NCI-H2227 treated with DMSO at 0.1 percent for 48 hours (cell line): Measurements from ENCODE around the gene VSIG8.

ENCODE experiments used
- DNase-seq: peaks from one replicate; lab custom pipeline; 2025; lab: John Stamatoyannopoulos, UW

Gene VSIG8

DNA sequence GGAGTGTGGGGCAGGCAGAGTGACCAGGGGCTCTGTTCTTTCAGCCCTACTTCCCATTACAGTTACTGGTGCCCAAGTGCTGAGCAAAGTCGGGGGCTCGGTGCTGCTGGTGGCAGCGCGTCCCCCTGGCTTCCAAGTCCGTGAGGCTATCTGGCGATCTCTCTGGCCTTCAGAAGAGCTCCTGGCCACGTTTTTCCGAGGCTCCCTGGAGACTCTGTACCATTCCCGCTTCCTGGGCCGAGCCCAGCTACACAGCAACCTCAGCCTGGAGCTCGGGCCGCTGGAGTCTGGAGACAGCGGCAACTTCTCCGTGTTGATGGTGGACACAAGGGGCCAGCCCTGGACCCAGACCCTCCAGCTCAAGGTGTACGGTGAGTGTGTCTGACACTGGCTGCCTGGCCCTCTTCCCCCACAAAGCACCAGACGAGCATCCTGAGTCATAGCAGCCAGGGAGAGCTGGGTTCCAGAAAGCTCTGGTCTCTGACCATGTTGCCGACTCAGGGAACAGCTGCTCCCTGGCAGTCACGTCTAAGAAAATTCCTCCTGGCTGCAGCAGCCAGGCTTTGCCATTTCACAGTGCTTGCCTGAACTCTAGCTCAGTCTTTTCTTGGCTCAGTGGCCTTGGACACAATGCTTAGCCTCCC lies 32.5 kb downstream of the VSIG8 start:
- DNase-seq, result no peak

DNA sequence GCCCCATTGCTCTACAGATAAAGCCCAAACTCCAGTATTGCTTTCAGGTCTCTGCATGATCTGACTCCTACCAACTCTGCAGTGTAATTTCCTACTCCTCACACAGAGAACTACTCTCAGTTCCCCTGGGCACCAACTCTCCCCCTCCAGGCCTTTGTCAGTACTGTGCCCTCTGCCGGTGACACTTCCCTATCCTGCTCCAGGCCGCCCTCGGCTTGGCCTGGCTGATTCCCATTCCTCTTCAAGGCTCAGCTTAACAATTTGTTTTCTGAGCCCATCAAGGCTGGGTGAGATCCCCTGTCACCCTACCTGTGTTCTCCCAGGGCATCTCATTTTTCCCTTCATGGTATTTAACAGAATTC lies 33.2 kb downstream of the VSIG8 start:
- DNase-seq, result no peak

DNA sequence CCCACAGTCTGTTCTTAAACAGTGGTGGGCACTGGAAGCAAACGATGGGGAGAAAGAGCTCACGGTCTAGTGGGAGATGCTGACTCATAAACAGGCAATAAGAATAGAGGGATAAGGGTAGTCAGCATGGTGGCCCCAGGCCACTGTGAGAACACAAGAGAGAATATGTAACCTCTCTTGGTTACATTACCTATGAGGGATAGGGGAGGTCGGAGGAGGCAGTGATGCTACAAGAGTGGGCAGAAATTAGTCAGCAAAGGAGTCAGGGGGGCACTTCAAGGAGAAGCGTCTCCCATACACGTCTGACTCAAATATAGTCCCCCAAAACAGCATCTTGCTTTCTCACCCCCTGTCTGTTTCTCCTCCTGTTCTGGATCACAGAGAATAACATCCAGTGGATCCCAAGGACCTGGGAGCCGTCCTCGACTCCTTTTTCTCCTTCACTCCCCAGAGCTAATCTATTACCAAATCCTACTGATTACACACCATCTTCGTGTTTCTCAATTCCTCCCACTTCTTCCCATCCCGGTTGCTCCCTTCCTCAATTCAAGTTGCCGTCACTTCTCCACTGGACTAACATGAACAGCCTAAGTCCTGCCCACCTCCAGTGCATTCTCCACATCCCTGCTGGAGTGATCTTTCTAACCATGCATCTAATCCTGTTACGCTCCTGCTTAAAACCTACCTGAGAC lies 33.7 kb downstream of the VSIG8 start:
- DNase-seq, result no peak

DNA sequence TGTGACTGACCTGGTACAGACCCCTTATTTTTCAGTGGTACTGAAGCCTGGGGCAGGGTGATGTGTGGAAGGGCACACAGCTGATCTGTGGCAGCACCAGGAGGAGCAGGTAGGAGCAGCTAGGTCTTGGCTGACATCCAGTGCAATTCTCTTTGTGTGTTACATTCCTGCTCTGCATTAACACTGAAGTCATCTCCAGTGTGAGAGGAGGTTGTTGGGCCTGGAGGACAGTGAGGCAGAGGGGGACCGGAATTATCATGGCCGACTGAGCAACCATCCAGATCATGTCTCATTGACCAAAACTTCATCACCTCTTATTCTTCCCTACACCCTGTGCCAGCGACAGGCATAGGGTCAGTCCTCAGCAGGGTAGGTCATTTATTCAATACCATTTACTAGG lies 34.3 kb downstream of the VSIG8 start:
- DNase-seq, result no peak

DNA sequence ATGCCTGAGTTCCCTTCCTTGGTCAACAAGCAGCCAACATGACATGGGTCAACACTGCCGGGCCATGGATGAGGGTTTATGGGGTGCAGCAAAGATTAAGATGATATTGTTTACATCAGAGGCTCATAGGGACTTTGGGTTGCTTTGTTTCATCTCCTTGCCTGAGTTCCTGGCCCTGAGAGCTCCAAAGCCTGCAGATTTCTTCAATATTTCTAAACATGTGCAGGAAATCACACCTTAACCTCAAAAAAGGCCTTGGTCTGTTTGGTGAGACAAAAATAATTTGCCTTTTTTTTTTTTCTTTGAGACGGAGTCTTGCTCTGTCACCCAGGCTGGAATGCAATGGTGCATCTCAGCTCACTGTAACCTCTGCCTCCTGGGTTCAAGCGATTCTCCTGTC lies 34.9 kb downstream of the VSIG8 start:
- DNase-seq, result no peak

DNA sequence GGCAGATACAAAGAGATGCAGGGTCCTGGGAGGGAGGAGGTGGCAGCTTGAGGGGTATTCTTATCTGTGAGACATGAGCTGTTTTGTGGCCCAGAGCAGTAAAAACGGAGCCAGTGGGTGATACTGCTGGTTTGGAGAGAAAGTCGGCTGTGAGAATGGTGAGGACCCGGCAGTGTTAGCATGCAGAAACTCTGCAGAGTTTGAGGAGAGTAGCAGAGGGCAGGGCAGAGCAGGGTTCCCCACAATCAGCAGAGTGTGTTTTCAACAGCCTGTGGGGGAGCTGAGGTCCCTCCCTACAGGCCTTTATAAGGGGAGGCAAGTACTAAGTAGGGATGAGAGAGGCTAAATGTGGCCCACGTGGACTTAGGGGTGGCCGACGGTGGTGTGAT lies 35.4 kb downstream of the VSIG8 start:
- DNase-seq, result no peak

DNA sequence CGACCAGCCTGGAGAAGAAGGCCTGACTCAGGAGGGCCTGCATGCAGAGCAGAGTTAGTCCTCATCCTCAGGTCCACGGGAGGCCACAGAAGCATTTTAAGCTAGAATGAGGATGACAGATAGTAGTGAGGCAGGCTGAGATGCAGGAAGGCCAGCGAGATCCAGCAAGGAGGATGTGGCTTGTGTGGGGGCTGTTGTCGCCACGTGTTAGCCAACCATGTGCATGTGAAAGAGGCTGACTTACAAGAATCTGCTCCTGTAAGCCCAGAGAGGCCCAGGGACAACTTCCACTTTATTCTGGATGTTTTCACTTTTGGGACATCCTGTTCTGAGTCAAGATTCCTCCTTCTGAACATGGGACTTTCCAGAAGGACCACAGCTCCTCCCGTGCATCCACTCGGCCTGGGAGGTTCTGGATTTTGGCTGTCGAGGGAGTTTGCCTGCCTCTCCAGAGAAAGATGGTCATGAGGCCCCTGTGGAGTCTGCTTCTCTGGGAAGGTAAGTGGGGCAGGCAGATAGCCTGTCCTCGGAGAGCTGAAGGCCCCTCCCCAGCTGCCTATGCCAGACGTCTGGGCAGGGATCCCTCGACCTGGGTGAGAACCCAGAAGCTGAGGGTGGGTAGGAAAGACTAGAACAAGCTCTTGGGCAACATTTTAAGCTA lies 35.9 kb downstream of the VSIG8 start, which contains the start of gene SLAMF8:
Gene SLAMF8 (plus strand): TSS at position 433 of the 661 bp plus-strand sequence. CDS start 26 bp downstream, at position 459.
- no peak for DNase-seq

DNA sequence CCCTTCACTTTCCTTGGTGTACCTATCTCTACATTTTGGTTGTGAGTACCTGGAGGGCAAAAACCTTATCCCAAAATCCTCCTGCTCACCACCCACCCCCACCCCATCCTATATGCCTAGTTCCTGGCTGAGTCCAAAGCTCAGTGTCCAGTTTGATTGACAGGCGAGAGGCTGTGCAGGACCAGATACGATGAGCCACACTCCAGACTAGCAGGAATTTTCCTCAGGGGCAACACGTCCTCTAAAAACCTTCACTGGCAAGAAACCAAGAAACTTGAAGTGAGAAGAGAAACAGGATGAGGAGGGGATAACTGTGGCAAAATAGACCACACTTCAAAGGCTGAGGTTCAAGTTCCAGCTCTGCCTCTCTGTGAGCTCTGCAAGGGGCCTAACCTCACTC lies 36.9 kb downstream of the VSIG8 start:
- DNase-seq, result no peak

DNA sequence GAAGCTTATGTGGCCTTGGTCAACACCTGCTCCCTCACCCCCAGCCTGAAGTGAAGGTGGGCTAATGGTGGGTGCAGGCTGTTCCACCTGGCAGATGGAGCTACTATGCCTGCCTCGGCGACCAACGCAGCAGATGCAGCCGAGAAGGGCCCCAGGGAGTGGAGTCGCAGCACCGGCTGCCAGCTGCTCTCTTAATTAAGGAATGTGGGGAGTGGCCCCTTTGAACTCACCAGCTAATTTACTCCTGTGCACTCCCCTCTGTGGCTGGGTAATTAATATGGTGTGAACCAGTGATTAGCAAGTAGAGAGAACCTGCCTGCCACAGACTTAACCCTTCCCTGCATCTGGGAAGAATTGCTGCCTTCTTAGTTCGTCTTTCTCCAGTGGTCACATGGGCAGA lies 39.1 kb downstream of the VSIG8 start:
- no peak for DNase-seq

DNA sequence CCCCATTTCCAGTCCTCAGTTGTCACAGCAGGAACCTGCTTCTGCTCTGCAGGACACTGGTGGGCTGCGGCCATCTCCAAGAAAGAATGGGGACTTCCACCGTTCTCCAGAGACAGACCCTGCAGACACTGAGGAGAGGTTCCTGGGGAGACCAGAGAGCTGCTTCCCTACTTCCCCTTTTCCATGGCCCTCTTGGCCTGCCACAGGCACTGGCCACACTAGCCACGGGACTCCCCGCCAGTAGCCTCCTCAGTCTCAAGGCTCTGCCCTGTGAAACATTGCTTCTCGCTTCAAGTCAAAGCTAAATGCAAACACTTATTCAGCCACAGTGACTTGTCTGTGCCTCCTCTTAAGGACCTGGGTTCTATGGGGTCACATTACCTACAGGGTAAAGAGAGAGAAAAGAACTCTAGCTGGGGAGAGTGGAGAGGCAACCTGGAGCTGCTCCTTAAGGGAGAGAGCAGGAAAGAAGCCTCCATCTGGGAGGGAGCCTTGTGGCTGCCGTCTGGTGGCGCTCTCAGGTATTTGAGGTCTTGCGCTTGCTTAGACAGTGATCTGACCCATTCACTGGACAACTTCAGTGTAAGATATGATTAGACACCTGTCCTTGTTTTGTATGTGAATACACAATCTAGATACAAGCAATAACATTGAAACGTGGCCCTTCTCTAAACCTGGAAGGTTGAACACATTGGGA lies 41.1 kb downstream of the VSIG8 start:
- DNase-seq, result no peak

DNA sequence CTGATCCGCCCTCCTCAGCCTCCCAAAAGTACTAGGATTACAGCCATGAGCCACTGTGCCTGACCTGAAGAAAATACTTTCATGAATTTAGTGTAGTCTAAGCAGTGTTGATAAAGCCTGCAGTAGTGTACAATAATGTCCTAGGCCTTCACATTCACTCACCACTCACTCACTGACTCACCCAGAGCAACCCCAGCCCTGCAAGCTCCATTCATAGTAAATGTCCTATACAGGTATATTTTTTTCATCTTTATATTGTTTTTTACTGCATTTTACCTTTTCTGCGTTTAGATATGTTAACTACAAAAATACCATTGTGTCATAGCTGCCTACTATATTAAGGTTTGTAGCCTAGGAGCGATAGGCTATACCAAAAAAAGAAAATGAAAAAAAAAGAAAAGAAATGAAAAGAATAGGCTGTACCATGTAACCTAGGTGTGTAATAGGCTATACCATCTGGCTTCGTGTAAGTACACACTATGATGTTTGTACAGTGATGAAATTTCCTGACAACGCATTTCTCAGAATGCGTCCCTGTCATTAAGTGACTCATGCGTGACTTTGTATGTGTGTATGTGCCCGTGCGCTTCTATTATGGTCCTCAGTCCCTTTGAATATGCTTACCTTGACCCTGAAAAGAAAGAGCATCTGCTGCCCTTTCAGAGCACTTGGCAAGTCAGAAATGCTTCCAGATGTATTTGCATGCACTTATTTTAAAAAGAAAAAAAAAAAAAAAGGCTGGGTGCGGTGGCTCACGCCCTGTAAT lies 45.0 kb downstream of the VSIG8 start:
- DNase-seq, result peak; percentile 65

DNA sequence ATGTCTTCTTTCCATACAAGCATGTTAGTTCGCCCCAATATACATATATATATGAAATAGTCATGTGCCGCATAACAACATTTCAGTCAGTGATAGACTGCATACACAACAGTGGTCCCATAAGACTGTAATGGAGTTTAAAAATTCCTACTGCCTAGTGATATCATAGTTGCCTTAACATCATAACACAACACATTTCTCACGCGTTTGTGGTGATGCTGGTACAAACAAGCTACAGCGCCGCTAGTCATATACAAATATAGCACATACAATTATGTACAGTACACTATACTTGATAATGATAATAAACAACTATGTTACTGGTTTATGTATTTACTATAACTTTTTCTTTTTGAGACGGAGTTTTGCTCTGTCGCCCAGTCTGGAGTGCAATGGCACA lies 46.5 kb downstream of the VSIG8 start:
- no peak for DNase-seq

DNA sequence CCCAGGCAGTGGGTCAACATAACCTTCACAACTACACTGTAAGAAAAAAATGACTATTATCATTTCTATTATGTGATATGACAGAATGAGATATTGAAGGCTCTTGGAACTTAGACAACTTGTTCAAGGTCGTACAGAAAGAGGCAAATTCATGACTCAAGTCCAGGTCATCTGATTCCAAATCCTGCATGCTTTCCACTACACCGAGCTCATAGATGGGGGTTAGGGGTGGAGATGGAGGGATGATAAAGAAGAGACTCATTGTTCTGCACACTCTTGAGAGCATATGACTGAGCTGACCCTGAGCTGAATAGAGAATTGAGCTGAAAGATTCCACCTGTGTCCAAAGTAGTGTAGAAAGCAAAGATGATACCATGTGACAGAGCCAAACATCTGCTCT lies 57.5 kb downstream of the VSIG8 start:
- no peak for DNase-seq
